NCI-H510A treated with DMSO at 0.1 percent for 48 hours (cell line): ENCODE data around the gene FXYD2.

Source experiments
- DNase-seq: peaks from one replicate; lab custom pipeline; 2025; lab: John Stamatoyannopoulos, UW

The FXYD2 gene

GRCh38 chr11:117835576-117835975, 11.0 kb upstream of the FXYD2 start:
- no peak for DNase-seq

GRCh38 chr11:117834838-117835443, 10.4 kb upstream of the FXYD2 start:
- no peak for DNase-seq

DNA sequence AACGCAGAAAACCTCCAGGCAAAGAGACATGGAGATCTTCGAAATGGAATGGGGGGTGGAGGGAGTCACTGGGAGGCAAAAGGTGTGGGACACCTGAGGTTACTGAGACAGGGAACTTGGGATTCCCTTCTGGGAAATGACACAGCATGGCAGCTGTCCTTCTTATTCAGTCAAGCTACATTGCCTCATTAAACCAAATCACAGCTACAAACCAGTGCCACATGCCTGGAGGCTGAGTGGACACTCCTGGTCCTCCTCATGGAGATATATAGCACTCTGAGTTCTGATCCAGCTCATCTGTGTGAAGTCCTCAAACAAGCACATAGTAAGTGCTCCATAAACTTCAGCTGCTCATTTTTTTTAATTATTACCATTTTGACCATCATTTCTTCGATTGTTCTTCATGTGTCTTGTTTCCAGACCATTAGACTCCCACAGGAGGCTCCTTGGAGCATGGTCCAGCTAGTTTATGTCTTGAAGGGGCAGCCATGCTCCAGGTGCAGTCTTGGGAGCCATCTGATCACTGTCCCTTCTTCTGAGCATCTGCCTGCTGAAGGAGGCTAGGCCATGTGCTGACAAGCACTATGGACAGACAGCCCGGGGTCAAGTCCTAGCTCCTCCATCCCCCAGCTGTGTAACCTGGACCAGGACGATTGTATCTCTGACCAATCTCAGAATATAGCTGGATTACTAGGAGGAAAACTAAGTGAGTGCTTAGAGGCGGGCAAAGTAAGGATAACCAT, 9.7 kb upstream of the FXYD2 start:
- DNase-seq: no peak

DNA sequence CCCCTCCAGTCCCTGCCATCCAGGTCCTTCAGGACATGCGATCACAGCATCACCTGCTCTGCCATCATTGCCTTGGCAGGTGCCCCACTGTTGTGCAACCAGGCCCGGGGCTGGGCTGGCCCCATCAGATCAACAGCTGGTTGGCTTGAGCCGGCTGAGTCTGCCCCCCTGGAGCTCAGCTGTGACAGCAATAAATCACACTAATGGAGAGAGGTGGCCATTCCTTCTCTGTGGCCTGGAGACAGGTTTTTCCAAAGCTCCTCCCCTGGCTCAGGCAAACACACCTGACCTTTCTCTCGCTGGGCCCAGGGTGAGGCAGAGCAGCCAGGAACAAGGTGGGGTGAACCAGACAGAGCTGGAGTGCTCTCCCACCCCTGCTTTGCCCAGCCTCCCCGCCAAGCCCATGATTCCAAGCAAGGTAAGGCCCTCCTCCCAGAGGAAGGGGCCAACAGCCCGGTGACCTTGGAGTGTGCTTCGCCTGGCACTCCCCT, 8.9 kb upstream of the FXYD2 start:
- peak; percentile 98 for DNase-seq

- no peak for DNase-seq
These were observed 8.0 kb upstream of the FXYD2 start for GRCh38 chr11:117832511-117832910.

GRCh38 chr11:117831661-117832415, 7.3 kb upstream of the FXYD2 start:
- no peak for DNase-seq

DNA sequence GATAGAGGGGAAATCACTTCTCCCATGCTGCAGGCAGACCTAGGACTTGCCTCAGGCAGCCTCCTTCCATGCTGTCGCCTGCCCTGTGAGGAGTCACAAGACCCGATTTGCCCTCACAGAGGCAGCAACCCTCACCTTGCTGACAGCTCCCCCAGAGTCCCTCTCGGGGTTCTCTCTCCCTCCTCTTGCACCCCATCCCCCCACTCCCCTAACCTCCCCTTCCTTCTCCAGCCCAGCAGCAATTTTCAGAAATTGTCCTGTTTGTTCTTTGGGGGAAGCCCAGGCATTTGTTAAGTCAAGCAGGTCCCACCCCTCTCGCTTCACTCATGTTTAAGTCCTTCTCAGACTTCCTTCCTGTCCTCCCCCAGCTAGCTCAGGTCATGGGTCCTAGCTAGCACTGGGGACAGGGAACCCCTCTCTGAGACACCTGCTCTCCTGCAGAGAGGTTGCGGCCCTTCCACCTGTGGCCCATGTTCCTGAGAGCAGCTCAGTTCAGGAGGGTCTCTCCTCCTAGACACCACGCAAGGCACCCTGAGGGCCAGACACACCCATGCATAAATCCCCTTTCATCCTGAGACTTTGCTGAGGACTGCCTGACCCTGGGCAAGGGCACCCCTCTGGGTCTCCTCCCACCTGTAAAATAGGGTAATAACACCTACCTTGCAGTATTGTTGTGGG, 6.3 kb upstream of the FXYD2 start:
- no peak for DNase-seq

- no peak for DNase-seq
These were observed 5.5 kb upstream of the FXYD2 start for GRCh38 chr11:117830072-117830471.

DNA sequence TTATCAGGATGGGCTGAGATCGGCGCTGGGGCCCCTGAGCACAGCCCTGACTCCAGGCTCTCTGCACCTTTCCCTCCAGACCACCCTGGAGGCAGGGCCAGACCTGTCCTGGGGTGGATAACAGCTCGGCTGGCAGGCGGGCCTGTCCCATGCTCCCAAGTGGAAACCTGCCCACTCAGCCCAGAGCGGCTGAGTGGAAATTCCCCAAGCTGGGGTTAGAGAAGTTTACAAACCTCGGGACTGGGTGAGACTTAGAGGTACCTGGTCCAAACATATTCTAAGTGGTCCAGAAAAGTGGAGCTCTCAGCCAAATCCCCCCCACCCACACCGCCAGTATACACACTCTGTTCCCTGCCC, 4.8 kb upstream of the FXYD2 start:
- DNase-seq: no peak

- no peak for DNase-seq
These were observed 4.2 kb upstream of the FXYD2 start for GRCh38 chr11:117828611-117829368.

GRCh38 chr11:117827521-117828511, 3.3 kb upstream of the FXYD2 start:
- DNase-seq: peak; percentile 73

DNA sequence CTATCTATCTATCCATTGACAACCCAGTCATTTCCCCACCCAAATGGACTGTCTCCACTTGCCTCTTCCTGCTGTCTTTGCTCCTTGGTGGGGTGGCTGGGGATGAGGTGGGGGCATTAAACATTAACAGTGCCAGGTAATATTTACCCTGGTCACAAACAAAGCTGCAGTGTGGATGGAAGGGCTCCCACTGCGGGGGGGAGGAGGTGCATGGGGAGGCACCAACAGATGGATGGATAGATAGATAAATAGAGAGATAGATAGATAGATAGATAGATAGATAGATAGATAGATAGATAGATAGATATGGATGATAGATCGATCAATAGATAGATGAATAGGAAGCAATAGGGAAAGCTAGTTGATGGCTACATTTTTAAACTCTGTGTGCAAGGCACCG, 2.3 kb upstream of the FXYD2 start:
- no peak for DNase-seq

DNA sequence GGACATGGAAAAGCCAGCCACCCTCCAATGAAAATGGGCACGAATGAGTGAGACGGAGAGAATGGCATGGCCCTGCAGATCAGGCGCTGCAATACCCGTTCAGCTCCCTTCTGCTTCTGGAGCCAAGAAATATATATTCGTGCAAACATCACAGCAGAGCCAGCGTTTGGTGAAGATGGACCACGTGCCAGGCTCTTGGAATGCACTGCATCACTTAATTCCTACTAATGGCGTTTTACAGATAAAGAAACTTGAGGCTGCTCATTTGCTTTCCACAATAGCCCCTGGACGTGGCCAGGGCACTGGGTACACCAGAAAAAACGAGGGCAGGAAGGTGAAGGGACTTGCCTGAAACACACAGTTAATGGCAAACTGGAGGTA, 1.6 kb upstream of the FXYD2 start:
- DNase-seq: no peak

DNA sequence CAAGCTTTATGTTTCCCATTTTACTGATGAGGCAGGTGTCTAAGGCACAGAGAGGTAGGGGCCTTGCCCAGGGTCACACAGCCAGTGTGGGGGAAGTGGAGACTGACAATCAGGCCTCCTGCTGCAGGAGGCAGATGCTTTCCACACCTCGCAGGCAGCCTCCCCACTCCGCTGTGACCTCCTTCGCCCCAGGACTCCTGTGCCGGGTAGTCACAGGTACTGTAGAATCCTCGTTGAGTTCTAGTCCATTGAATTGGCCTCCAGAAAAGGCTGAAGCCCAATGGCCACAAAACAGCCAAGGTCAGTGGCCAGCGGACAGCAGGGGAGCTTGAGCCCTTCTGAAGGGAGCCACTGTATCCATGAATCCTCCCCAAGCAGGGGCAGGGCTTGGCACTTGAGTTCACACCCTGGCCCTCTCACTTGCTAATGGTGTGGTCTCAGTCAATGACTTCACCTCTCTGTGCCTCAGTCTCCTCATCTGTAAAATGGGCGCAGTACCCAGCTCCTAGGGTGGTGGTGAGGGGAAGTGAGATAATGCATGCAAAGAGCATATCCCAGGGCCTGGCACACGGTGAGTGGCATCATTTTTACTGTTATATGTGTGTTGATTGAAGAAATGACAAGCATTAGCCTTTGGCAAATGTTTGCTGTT, 1.1 kb upstream of the FXYD2 start:
- no peak for DNase-seq

DNA sequence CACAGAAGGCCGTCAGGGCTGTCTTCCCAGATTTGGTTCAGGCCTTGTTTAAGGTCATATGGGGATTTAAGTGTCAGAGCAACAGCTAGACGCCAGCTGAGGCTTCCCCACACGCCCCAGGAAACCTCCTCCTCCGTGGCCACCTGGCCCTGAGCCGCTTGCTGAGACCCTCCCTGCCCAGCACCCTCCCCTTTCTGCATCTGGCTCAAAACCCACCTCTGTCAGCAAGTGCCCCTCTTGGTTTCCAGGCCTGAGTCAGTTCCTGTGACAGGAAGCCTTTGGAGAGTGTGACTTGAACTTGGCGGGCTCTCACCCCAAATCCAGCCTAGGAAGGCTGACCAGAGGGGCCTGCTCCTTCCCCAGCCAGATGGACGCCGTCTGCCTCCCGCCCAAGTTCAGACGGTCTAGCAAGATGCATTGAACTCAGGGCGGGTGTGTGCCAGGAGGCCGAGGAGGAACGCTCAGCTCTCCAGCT, 561 bp downstream of the FXYD2 start:
- DNase-seq: no peak

- peak; percentile 34 for DNase-seq
These were observed 1.1 kb downstream of the FXYD2 start for GRCh38 chr11:117823294-117823945.

DNA sequence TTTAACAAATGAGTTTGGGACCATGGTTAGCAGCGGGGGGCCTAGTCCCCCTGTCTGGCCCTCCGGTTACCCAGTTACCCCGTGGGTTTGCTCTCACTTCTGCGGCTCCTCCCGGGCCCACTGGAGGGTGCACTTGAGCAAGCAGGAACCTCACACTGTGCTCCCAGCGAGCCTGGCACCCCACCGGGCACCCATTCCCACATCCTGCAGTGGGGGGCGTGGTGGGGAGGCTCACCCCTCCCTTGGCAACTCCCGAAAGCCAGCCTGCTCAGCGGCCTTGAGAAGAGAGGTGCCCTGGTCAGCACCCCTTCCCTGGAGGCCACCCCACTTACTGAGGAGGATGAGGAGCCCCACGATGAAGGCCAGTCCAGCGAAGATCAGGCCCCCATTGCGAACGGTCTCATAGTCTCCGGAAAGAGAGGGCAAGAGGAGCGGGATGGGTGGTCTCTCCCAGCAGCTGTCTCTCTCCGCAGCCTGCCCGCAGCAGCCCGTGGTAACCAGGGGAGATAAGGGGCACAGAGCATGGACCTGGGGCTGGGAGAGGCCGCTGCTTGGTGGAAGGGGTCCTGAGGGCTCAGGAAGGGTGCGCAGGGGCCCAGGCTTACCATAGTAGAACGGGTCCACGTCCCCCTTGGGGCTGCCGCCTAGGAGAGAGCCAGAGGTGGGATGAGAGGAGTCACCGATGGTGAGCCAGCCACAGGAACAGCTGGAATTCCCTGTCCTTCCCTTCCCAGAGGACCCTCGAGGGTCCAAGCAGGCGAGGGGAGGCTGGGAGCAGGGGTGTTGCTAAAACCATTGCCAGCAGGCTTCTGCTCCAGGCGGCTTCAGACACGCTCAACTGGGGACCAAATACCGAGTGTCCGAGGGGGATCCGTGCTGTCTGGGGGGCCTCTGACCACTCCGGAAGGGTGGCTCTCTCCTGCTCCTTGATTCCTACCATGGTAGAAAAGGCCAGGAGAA, 2.2 kb downstream of the FXYD2 start:
- DNase-seq: peak; percentile 23

- DNase-seq: no peak
These were observed 3.1 kb downstream of the FXYD2 start for GRCh38 chr11:117821431-117821830.
